Ovary (tissue), 9 donors: ENCODE results near the gene CHRNA5. TPM values are rescaled to one million over a fixed set of nuclear protein-coding genes. Genes with fewer than 3 reads are reported as not detected.

ENCODE experiments used
- DNase-seq, 5 donors: peaks; one replicate each; pipeline ENCODE4 v3.0.0-alpha.2; 2019 to 2020
- H3K27ac ChIP-seq, 2 donors: fragments of 200-600 bp; one replicate each; pipeline versions ENCODE4 v1.5.1 to v1.8.0; 2019 to 2022
- H3K27me3 ChIP-seq: fragments of 200-600 bp; one replicate; pipeline ENCODE4 v1.8.0; 2022
- H3K36me3 ChIP-seq: fragments of 200-600 bp; sonication (generic); one replicate; pipeline ENCODE4 v1.5.1; 2019
- H3K4me1 ChIP-seq: one replicate; pipeline ENCODE4 v1.8.1; 2013; ENCODE audit warnings: mild to moderate bottlenecking, moderate library complexity; ENCODE audit not compliant: insufficient read depth
- H3K4me3 ChIP-seq: fragments of 200-600 bp; sonication (generic); one replicate; pipeline ENCODE4 v1.5.1; 2017
- H3K9me3 ChIP-seq, 2 donors: fragments of 200-600 bp in 1 of 2; sonication (generic) in 1 of 2; one replicate each; pipeline versions ENCODE4 v1.5.1 to v1.8.1; 2013 to 2019; ENCODE audit warnings: mild to moderate bottlenecking in 1 of 2, moderate library complexity in 1 of 2
- CTCF ChIP-seq, 3 donors: fragments of 450-650 bp in 2 of 3; fragments of 200-600 bp in 1 of 3; IDR thresholded peaks; one replicate each; pipeline versions ENCODE4 v1.5.1 to v1.8.0; 2016 to 2022; ENCODE audit warnings: antibody characterized with exemption in 3 of 3, mild to moderate bottlenecking in 1 of 3
- EP300 ChIP-seq: sonication (generic); formaldehyde crosslinking; IDR thresholded peaks from one replicate; pipeline ENCODE4 v1.6.1; 2017; ENCODE audit warnings: antibody characterized with exemption
- POLR2A ChIP-seq: fragments of 450-650 bp; IDR thresholded peaks from one replicate; pipeline ENCODE4 v1.6.1; 2017; ENCODE audit warnings: antibody characterized with exemption, mild to moderate bottlenecking, moderate library complexity
- WGBS, 3 donors: extraction: QIAGEN DNeasy Blood & Tissue Kit in 1 of 3; methylation state at CpG; one replicate each; pipeline versions ENCODE4 v1.1.5 to v1.1.7; 2013 to 2017; 5-methylcytosine and 5-hydroxymethylcytosine counted together
- intact Hi-C, 4 donors: fragments of 100-400 bp; cut with DNase I; formaldehyde crosslinking; loops; one replicate each; pipeline versions ENCODE4 v1.11.0 to v1.15.1; 2022 to 2023
- polyA plus RNA-seq, 2 donors: library from polyadenylated mRNA; stranded (reverse); fragments of 200-250 nt in 1 of 2; fragments of 350-450 nt in 1 of 2; fragmentation: Illumina TruSeq in 1 of 2; extraction: RNeasy Lipid Tissue Mini Kit (QIAGEN cat#74804) in 1 of 2; gene quantifications; one replicate each; pipeline ENCODE4 v1.2.3, GENCODE V29; 2013 to 2014
- total RNA-seq, 7 donors: library from RNA; depleted of rRNA in 2 of 7; stranded (reverse); fragments of >200 nt in 2 of 7; fragmentation: NEBNext Ultra II Directional in 3 of 7; extraction: Animal tissue kit (Norgen Biotek cat#: 25700) in 3 of 7; gene quantifications; one replicate each; pipeline versions ENCODE4 v1.1.0 to v1.2.4, GENCODE V29; 2016 to 2023
- donor health status: DM: no; HTN: no; CAD: no; lungs with moderate emphysema.
- donor health status: DM: no; HTN: no; CAD: no.
- donor health status: Bipolar disorder and iron deficiency.
- donor health status: DM: yes; HTN: yes; CAD: no.
- donor health status: DM: no; HTN: no; CAD: no.
- donor health status: DM: yes; HTN: yes; CAD: no.

The CHRNA5 gene
- total and polyA plus RNA-seq, 9 donors: 0.42 to 2.2 (median 0.74) TPM

GRCh38 chr15:78617076-78617475, 51.8 kb downstream of the CHRNA5 start:
- Histone ChIP-seq H3K4me1 (peaks cover 2% of the 10 kb centered on the region), H3K36me3 (no peaks in the 10 kb centered on the region), H3K27me3 (no peaks in the 10 kb centered on the region), H3K27ac (no peak overlapping the region), H3K4me3 (no peak overlapping the region), H3K9me3 (no peaks in the 10 kb centered on the region)
- WGBS, 3 donors: 73 to 77% (median 74%) methylated on average over 7 of the region's 7 CpGs
- intact Hi-C loops: loop anchor here in 3 of 4 donors (5.0 kb wide), 4 partner anchors 90 to 570 kb away; no protein-coding TSS in a partner anchor
- TF ChIP-seq POLR2A (no peak), EP300 (no peak), CTCF (IDR thresholded peaks at IDR 0.05) (no peak)
- DNase-seq: peak in 1 of 5 donors; percentile 7

- WGBS, 3 donors: 84 to 91% (median 86%) methylated on average over 5 of the region's 5 CpGs
- Histone ChIP-seq H3K27me3 (no peaks in the 10 kb centered on the region), H3K9me3 (no peaks in the 10 kb centered on the region), H3K27ac (no peak overlapping the region), H3K4me1 (peaks cover 2% of the 10 kb centered on the region), H3K36me3 (no peaks in the 10 kb centered on the region), H3K4me3 (no peak overlapping the region)
- DNase-seq: peak in 1 of 5 donors; percentile 7
- intact Hi-C loops: loop anchor here in 3 of 4 donors (5.0 kb wide), 4 partner anchors 90 to 570 kb away; no protein-coding TSS in a partner anchor
- TF ChIP-seq CTCF (IDR thresholded peaks at IDR 0.05) (no peak), EP300 (no peak), POLR2A (no peak)
These were observed 52.2 kb downstream of the CHRNA5 start for GRCh38 chr15:78617516-78617915.

GRCh38 chr15:78618064-78618463, 52.7 kb downstream of the CHRNA5 start:
- intact Hi-C loops: loop anchor here in 3 of 4 donors (2.0 to 5.0 kb wide), 5 partner anchors 89 to 569 kb away; no protein-coding TSS in a partner anchor
- no peak overlapping the region for H3K27ac ChIP-seq
- DNase-seq: no peak
- H3K4me3 ChIP-seq: no peak overlapping the region
- 82 to 87% (median 85%) methylated on average over 8 of the region's 8 CpGs for WGBS, 3 donors
- no peaks in the 10 kb centered on the region for H3K36me3 ChIP-seq
- no peaks in the 10 kb centered on the region for H3K9me3 ChIP-seq
- H3K4me1 ChIP-seq: peaks cover 2% of the 10 kb centered on the region
- TF ChIP-seq CTCF (IDR thresholded peaks at IDR 0.05) (no peak), EP300 (no peak), POLR2A (no peak)
- no peaks in the 10 kb centered on the region for H3K27me3 ChIP-seq

- no peaks in the 10 kb centered on the region for H3K9me3 ChIP-seq
- WGBS, 3 donors: 3 to 11% (median 8%) methylated on average over 8 of the region's 8 CpGs
- no peak overlapping the region for H3K27ac ChIP-seq
- no peaks in the 10 kb centered on the region for H3K36me3 ChIP-seq
- no peaks in the 10 kb centered on the region for H3K27me3 ChIP-seq
- intact Hi-C loops: loop anchor here in 3 of 4 donors (2.0 to 5.0 kb wide), 5 partner anchors 89 to 569 kb away; no protein-coding TSS in a partner anchor
- TF ChIP-seq CTCF (IDR thresholded peaks at IDR 0.05) (peak; percentile 54 to 88 (median 86)), EP300 (no peak), POLR2A (no peak)
- peak; percentile 81 to 89 (median 83) for DNase-seq
- H3K4me3 ChIP-seq: no peak overlapping the region
- peaks cover 2% of the 10 kb centered on the region for H3K4me1 ChIP-seq
These were observed 53.2 kb downstream of the CHRNA5 start for GRCh38 chr15:78618490-78618934.
